OCI-LY1 (cell line): Measurements from ENCODE around the gene TRAPPC3.

Experiments
- CTCF ChIP-seq: fragments of 200-600 bp; sonication (generic), shearing (Covaris generic); IDR thresholded peaks from 2 replicates; pipeline ENCODE4 v1.5.1; 2017; ENCODE audit warnings: mild to moderate bottlenecking, antibody characterized with exemption, low read length, moderate library complexity, mixed read lengths
- EZH2 ChIP-seq: fragments of 200-600 bp; sonication (generic), shearing (Covaris generic); IDR thresholded peaks from 2 replicates; pipeline ENCODE4 v1.8.0; 2017; ENCODE audit warnings: borderline replicate concordance, mixed run types, mild to moderate bottlenecking, antibody characterized with exemption, low read length, moderate library complexity, mixed read lengths

GRCh38 chr1:36132029-36132428 lies 17.3 kb downstream of the TRAPPC3 start:
- TF ChIP-seq CTCF, result no peak
- no peak for TF ChIP-seq EZH2
